HG02610 (cell line): Measurements from ENCODE around the gene AFF3.
A peak's percentile ranks its signal among the peaks of the same experiment; 100 is the strongest.
"Not testable (repeated sequence)": the region's sequence is repeated elsewhere in the genome, so short reads cannot be mapped to it uniquely, and the experiment has no call there.

Experiments used
- ATAC-seq: cut with Tn5 transposase; IDR thresholded peaks from one replicate; pipeline ENCODE4 v1.9.1; 2021; ENCODE audit warnings: mild to moderate bottlenecking, moderate library complexity; ENCODE audit not compliant: unreplicated experiment

AFF3 gene

DNA sequence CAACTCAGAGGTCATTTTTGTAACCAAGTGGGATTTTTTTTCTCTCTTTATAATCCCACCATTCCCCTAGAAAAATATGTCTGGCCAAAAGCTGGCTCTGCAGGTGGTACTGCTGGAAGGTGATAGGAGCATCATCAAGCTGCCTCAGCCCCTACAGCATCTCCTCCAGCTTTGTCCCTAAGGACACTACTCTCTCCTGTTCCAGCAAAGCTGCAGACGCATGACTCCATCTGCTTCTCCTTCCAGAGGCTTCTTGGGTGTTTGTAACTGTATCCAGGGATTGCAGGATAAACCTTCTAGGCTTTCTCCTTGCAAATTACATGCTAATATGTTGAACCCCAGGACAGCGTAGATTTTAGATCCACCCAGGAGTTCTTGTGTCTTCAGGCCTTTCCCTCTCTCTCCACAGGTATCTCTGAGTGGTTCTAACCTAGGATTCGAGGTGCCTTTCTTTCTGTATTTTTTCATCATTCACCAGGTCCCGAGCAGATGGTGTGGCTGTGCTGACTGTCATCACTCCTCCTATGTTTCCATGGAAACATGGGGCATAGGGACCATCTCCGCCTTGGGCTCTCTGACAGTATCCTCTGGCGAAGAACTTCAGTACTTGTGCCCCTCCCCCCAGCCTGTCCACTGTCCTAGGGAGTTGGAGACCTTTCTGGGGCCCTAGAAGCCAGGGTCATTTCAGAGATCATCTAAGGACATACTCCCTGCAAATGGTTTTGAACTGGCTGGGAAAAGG, 34.3 kb downstream of the AFF3 start:
- ATAC-seq: no peak

DNA sequence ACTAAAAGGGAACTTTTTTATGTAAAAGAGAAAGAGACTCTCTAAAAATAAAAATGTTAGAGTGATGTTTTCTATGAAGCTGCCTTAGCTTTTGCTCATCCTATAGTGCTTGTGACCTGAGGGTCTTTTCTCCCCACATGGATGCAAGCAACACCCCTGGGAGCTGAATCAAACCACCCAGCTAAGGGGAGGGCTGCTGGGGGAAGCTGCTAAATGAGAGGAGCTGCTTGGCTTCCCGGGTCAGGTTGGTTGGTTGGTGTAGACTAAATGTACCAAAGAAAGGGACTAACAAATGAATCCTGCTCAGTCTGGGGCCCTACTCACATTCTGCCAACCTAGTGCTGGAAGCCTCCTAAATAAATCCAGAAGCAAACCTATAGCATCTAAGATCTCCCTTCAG, 35.0 kb downstream of the AFF3 start:
- ATAC-seq: no peak

DNA sequence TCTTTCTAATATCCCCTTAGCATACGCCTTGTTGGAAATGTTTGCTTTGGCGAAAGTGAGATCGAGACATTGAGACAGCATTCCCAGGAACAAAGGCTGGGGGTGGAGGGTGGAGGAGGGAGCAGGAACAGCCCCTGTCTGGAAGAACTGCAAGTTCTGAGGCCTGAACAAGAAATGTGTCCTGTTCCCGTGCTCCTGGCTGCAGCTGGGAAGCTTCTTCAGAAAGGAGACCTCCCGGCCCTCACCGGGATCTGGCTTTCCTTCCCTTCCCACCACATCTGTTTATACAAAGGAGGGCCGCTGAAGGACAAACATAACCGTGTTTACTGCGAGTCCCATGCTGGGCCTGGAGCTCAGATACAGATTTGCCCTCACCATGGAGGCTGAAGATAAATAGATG, 35.9 kb downstream of the AFF3 start:
- no peak for ATAC-seq

DNA sequence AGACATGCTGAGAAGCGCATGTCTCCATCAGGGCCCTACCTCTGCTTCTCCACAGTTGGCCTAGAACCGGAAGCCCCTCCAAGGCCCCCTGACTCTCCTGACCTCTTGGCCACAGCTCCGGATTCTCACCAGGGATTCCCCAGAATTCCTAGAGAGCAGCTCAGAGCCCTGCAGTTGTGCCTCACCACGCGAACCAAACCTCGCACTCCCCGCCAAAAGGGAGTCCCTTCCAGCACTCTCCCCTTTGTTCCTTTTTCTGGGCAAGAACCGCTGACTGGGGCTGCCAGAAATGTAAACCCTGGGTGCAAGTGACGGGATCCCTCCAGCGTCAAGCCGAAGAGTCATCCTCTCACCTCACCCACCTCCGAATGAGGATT, 36.7 kb downstream of the AFF3 start:
- no peak for ATAC-seq

DNA sequence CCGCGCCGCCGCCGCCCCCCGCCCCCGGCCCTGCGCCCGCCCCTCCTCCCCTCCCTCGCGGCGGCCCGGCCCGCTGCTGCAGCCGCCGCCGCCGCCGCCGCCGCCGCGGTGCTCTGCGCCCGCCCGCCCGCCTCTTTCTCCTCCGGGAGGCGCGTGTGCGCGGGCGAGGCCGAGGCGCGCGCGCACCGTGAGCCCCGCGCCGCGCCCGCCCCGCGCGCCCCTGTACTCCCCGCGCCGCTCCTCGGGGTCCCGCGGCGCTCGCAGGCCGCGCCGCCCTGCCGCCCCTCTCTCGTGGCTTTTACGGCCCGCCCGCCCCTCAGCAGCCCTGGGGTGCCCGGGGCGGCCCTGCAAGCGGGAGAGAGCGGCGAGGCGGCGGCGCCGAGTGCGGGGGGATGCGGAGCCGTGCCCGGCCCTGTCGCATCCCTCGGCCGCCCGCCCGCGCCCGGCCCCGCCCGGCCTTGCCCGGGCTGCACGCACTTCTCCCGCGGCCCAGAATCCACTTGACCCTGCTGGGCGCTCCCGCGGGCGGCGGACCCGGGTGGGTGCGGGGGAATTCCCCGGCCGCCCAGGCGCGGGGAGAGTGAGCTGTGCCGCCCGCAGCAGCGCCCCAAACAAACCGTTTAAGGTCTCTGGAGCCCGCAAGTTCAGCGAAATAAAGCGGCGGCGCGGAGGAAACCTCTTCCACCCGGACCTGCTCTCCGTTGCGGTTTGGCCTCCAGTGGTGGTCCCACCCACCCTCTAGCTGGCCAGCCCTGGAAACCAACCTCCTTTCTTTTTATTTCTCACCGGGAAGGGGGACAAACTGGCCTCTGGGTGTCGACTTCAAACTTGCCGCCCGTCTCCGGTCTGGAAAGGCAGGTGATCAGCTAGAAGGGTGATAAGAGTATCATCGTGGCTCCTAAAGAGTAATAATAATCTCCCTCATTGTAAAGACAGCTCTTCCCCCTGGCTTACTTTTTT, 37.4 kb downstream of the AFF3 start:
- ATAC-seq: no peak

DNA sequence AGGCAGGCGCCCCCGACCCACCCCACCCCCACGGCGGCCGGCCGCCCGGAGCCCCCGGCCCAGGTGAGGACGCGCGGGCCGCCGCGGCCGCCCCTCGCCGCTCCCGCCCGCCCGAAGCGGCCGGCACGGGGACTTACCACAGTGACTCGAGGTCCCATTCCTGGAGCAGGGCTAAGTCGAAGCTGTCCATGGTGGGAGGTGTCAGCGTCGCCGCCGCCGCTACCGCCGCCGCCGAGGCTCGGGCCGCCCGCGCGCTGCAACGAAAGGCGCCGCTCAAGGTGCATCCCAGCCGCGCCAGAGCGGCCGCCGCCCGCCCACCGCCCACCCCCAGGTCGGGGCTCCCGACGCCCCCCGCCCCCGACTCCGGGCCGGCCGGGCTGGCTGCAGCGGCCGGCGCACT, 38.1 kb downstream of the AFF3 start:
- not testable (repeated sequence) for ATAC-seq

DNA sequence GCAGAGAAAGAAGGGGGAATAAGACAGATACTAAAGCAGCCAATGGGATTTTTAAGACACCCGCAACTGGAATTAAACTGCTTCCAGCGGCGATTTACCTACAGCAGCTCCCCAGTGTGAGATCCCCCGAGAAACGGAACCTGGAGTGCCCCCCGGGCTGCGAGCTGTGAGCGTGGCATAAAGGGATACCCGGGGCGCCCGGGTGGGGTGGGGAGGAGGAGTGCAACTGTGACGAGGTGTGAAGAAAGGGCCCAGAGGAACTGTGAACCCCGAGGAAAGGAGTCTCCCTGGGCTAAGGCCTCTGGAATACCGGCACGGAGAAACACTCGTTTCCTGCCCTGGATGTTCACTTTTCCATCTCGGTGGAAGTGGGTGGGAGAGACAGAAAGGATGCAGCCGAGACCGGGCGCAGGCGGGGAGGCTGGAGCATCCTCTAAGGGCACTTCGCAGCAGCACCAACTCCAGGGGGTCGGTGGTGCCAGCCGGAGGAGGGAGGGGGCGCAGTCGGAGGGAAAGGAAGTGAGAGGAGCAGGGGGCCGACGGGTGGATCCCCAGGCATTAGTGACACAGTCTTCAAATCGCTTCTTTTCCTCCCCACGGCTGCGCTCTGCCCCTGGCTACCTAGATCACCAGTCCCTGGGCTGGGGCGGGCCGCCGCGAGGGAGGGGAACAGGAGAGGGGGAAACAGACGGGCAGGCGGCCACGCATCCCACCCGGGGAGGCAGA, 38.7 kb downstream of the AFF3 start:
- ATAC-seq: not testable (repeated sequence)

DNA sequence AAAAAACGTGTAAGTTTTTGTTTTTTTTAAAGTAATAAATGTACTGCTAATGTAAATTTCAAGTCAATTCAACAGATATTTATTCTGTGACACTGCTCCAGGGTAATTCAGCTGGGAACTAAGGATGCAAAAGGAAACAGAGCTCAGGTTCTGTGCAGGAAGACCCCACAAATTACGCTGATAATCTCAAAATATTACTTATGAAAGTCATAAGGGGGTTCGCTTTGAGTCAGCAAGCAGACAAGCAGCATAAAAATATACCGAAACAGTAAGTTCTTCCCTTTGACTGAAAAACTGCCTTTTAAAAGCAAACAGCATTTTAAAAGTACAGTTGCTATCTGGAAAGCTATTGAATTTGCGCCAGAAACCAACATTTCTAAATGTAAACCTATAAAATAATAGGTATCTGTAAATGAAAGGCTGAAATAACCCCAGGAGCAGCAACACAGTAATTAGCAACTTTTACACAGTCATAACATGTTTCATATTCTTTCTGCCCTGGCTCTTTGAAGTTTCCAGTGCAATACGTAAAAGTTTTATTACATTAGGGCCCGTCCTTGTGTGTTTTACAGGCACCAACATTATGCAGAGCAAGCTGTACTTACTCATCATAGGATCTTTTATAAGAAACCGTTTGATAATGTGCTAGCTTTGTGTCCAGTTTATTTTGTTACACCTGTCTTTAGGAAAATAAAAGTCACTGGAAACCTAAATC, 39.8 kb downstream of the AFF3 start:
- peak; percentile 50 for ATAC-seq

DNA sequence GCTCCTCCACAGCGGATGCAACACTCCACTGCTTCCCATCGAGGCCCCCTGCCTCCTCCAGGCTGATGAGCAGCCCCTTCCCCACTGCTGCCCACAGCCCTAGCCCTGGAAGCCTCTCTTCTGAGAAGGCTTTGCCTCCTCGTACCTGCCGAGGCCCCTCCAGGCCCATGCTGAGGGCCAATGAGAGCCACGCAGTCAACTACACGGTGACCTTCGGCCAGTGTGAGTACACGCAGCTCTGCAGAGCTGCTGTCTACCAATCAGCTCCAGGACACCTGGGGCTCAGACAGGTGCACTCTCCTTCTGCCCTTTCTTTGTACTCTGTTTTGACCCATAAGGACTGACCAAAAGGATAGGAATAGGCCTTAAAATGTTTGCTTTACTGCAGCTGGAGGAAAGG, 43.5 kb downstream of the AFF3 start:
- not testable (repeated sequence) for ATAC-seq

DNA sequence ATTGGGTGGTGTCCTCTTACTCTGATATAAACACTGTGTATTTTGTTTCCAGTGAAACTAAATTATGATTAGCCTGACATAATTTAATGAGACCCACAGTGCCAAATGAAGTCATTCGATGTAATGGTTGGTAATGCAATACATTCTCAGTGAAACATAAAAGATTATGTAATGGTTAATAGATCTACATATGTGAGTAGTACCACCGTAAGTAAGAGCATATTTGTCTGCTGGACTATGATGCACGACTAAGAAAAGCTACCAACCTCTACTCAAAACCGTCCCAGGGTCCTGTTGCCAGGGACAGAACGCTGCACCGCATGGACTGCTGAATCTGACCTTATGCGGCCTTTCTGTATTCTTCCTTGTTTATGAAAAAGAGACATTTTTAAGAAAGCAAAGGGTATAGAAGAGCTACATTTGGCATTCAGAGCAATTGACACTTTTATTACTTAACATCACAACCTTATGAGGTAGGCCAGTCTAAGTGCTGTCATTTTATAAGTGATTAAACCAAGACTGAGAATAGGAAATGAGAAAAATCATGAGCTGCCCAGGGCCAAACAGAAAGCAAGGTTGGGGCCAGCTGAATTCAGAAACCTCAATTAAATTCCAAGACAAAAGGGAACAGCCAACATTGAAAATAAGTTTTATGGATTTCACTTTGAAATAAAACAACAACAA, 44.6 kb downstream of the AFF3 start:
- not testable (repeated sequence) for ATAC-seq

DNA sequence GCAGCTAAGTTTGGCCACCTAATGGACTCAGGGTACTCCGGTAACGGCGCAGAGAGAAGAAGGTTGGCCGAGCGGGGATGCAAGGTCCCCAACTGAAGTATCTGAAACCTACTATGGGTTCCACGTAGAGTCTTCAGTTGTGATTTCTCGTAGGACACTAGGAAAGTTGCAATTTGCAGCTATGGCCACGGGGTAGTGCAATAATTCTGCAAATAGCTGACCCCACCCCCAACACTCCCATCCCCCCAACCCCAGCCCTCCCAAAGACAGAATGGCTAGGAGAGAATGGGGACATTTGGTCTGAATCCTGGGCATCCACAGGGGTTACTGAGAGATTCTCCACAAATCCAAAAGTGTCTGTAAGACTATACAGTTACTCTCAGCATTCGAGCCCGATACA, 46.5 kb downstream of the AFF3 start:
- ATAC-seq: not testable (repeated sequence)

DNA sequence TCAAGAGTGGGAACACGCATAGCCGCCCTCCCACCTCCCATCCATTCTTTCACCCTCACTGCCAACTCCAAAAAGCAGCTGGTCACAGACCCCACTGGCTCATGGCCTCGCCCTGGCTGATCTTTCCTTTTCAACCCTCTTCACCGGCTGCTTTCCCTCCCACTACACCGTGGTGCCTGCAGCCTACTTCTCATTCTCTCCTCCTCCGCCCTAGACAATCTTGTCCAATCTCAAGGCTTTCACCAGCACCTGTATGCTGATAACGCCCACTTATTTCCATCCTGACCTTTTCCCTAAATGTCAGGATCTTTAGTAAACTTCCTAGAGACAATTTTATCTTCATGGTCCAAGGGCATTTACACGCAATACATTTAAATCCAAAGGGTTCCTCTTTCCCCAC, 50.6 kb downstream of the AFF3 start:
- not testable (repeated sequence) for ATAC-seq

DNA sequence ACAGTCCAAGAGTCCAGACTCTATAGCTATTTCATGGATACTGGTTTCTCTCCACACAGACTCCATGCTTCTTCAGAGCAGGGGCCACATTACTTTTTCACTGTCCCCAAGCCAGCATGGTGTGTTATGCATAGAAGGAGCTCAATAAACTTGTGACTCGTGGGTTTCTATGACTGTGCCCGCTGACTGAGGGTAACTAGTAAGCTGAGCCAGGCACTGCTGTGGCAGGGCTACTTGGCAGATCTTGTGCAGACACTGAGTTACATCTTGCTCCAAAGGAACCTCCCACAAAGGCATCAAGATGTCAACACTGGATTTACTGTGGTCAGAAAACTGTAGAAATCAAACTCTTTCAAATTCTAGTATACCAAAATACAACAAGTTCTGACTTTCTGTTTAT, 56.6 kb downstream of the AFF3 start:
- ATAC-seq: not testable (repeated sequence)

DNA sequence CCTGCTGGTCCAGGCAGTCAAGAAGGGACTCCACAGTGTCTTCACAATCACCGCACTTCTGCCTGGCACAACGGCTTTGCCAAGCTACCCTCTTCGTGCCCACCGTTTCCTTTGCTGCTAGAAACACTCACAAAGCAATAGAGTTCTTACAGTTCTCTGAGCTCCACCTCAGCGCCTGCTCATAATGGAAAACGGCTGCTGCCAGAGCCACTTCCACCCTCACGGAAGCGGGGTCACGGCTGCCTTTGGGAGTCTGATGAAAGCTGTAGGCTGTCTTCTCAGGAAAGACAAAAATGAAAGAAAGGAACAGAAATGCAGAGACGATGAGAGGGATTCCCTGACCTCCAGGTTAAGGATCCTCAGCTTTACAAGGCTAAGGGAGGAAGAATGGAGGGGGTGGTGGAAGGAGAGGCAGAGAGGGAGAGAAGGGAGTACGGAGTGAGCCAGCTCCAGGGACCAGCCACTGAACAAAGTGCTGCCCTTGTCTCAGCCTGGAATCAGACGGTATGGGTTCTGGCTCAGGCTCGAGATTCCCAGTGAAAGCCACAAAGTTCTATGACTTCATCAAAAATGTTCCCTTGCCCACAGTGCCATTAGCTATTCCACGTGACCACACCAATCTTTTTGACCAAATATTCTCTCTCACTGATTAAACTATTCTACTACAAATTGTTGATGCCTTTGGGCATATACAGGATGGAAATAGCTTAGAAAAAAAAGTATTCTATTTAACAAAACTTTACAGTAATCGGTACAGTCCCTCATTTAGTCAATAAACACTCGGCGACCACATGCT, 58.8 kb downstream of the AFF3 start:
- not testable (repeated sequence) for ATAC-seq

DNA sequence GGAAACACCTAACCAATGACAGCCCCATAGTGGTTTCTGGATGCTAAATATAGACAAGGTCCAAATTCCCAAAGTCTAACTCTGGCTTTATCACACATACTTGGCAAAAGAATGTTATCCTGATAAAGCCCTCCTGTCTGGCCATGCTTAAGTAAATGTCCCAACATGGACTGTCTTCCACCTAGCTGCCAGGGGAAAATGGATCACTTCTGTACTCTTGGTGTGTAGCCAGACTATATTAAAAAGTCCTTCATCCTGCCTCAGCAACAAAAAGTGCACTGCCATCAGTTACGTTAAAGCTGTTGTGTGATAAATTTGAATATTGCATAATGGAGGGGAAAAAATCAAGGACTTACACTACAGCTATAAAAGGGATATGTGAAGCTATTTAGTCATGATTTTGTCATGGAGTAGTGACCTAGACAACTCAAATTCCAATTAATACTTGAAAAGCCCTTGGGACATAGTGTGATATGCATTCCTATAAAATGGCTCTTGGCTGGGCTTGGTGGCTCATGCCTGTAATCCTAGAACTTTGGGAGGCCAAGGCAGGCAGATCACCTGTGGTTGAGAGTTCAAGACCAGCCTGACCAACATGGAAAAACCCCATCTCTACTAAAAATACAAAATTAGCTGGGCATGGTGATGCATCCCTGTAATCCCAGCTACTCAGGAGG, 60.0 kb downstream of the AFF3 start:
- not testable (repeated sequence) for ATAC-seq

DNA sequence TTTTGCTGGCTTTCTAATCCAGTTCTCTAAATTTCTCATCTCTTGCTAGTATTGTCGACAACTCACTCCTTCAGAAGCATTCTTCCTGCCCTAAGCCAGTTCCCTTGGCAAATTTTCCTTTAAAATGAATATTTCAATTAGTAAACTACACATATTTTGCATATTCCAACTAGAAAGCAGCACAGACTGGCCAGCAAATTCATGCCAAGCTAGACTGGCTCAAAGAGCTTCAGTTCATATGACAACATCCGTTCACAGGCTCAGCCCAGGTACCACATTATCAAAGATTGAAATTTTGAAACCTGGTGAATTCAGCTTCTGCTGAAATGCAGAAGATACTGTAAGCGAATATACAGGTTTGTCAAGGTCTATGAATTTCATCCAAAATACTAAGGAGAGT, 64.5 kb downstream of the AFF3 start:
- no peak for ATAC-seq

DNA sequence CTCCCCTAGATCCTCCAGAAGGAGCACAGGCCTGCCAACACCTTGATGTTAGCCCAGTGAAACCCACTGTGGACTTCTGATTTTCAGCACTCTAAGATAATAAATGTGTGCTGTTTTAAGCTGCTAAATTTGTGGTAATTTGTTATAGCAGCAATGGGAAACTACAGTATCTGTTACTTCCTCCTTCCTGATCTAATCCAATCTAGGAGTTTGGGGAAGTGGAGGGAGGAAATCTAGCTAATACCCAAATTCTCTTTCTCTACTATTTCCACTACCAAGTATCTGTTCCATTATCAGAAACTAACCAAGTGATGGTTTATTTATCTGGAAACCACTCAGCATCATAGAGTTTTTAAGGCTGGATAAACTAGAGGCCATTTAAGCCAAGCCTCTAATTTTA, 64.9 kb downstream of the AFF3 start:
- no peak for ATAC-seq

DNA sequence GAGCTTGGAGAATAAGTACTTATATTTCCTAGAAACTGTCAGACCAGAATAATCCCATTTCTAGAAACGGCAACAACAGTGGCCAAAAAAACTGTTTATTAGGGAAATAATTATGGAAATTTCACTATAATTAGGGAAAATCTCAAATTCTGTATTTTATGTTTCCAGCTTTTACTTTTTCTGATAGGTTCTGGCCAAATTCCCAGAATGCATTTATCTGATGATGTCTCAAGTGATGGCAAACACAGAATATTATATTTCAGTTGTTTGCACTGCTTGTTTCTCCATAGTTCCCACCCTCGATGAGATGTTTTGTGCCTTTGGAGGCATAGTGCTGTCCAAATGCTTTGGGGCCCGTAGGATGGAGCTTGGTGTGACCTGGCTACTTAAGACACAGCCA, 66.9 kb downstream of the AFF3 start:
- ATAC-seq: no peak

DNA sequence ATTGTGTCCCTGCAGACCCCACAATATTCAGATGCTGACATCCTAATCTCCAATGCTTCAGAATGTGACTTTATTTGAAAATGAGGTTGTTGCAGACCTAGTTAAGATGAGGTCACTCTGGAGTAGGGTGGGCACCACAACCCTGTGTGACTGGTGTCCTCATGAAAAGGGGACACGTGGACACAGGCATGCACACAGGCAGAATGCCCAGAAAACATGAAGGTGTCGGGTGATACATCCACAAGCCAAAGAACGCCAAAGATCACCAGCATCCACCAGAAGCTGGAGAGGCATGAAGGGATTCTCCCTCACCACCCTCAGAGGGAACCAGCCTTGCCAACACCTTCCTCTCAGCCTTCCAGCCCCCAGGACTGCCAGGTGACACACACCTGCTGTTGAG, 69.3 kb downstream of the AFF3 start:
- ATAC-seq: no peak
